ENCODE data around the gene SSBP4.

The SSBP4 gene

DNA sequence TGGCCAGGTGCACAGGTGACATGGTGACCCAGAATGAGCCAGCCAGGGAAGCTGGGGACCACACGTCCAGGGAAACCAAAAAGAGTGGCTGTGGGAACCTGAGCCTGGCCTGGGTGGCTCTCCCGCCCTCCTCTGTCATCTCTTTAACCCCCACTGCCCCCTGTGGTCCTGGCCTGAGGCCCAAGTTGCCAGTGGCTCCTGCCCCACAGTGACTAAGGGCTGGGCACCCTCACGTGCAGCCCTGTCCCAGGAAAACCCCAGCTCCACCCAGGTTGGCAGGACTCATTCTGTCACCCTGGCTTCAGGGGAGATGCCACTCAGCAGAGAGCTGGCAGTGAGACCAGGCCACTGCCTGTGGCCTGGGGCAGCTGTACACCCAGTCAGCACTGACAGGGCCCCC lies 49.3 kb downstream of the SSBP4 start:
- DNase-seq (ENCODE audit: low spot score): no peak

GRCh38 chr19:18469069-18469846 lies 50.1 kb downstream of the SSBP4 start:
- peak; percentile 54 for DNase-seq (ENCODE audit: low spot score)

DNA sequence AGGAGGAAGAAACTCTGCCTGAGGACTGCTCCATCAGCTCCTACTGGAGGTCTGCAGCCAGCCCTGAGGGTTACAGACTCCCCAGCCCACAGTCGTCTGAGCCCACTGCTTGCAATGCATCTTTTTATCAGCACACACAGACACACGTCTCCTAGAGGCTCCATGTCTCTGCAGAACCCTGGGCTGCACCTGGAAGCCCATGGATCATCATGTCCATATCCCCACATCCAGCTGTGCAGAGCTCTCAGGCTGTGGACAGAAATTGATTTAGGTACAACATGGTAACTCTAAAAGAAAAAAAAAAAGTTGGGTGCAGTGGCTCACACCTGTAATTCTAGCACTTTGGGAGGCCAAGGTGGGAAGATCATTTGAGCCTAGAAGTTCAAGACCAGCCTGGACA lies 51.6 kb downstream of the SSBP4 start:
- no peak for DNase-seq (ENCODE audit: low spot score)

DNA sequence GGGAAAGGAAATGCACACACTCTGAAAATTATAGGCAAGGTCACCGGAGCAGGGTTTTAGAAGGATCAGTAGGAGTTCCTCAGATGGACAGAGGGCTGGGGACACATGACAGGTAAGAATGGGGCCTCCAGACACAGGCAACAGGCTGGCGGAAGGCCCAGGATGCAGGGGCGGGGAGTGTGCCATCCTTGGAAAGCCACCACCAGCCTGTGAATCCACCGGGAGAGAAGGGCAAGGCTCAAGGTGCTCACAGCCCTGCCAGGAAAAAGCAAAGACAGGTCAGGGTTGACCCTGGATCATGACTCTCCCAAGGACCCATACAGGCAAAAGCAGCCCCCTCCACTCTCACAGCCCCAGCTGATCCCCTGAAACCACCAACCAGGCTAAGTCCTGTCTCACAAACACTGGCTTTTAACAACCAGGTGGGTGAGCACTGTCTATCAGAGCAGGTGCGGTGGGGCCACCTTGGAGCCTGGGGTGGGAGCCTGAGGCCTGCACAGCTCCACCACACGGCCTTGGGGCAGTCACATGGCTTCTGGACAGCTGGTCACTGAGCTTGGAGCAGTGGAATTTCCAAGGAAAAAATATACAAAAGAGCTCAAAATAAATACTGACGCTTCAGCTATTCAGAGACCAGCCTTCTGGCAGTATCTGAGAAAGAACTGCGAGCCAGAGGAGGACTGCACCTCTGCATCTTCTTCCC lies 54.0 kb downstream of the SSBP4 start:
- DNase-seq (ENCODE audit: low spot score): no peak

DNA sequence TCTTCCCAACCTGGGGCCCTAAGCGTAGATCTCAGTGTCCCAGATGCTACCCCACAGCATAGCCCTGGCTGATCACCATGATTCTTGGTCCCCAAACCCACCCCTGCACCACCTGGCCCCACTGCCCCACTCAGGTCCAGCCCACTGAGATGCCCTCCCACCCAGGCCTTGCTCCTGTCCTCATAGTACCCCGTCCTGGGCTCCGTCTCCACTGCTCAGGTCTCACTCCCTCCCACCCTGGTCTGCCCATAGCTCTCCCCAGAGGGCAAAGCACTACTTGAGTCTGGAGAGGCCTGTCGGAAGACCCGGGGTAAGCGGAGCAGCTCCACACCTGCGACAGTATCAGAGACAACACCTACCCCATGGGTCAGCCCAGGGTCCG lies 54.5 kb downstream of the SSBP4 start:
- DNase-seq (ENCODE audit: low spot score): no peak

- DNase-seq (ENCODE audit: low spot score): no peak
These were observed 55.2 kb downstream of the SSBP4 start for GRCh38 chr19:18474366-18474887.

DNA sequence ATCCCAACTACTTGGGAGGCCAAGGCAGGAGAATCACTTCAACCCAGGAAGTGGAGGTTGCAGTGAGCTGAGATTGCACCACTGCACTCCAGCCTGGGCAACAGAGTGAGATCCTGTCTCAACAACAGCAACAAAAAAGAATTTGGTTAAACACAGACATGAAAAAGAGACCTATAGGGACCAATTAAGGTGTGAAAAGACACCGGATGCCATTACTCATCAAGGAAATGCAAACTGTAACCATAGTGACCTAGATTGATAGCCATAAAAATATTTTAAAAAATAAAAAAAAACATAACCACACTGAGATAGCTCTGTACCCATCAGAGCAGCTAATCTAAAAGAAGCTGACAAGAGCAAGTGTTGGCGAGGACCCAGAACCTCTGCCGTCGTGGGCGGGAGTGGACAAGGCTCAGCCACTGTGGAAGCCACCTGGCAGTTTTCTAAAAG lies 55.8 kb downstream of the SSBP4 start:
- peak; percentile 64 for DNase-seq (ENCODE audit: low spot score)

DNA sequence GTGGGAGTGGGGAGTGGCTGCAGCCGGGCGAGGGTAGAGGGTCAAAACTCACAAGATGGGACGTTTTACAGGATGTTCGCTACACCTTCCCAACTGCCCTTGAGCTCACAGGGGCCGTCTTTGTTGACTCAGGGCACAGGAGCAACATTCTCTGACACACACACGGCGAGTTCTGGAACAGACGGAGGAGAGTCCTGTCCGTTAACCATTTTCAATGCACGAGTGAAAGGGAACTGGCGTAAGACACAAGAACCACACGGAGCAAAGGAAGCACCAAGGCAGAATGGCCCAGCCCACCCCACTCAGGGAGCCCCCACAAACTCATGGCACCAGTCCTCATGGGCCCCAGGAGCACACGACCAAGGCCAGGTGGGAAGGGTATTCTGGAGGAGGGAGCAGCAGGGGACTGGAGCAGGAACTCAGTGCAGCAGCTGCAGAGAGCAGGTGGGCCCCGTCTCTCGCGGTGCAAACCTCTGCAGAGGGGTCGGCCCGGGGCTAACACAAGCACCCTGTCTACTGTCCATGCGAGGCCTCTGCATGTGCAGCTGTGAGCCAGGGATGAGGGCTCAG lies 56.6 kb downstream of the SSBP4 start:
- DNase-seq (ENCODE audit: low spot score): no peak

- no peak for DNase-seq (ENCODE audit: low spot score)
These were observed 57.4 kb downstream of the SSBP4 start for GRCh38 chr19:18476507-18477041.

- no peak for DNase-seq (ENCODE audit: low spot score)
These were observed 58.0 kb downstream of the SSBP4 start for GRCh38 chr19:18477042-18477779.

DNA sequence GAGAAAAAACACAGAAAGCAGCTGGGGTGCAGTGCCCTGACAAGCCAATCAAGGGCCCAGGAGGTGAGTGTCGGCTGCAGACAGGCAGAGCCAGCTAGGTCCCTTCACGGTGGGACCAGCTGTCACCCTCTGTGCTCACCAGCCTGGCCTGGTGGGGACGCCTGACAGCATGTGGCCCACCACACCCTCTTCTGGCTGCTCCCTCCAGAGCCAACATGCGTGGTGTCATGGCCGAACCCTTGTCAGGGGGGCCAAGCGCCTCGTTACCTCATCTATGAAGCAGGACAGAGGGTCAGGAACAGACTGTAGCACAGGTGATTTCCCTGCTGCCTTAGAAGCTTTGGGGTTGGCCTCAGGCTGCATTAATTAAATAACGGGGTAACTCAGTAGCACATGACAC lies 58.8 kb downstream of the SSBP4 start:
- DNase-seq (ENCODE audit: low spot score): no peak

DNA sequence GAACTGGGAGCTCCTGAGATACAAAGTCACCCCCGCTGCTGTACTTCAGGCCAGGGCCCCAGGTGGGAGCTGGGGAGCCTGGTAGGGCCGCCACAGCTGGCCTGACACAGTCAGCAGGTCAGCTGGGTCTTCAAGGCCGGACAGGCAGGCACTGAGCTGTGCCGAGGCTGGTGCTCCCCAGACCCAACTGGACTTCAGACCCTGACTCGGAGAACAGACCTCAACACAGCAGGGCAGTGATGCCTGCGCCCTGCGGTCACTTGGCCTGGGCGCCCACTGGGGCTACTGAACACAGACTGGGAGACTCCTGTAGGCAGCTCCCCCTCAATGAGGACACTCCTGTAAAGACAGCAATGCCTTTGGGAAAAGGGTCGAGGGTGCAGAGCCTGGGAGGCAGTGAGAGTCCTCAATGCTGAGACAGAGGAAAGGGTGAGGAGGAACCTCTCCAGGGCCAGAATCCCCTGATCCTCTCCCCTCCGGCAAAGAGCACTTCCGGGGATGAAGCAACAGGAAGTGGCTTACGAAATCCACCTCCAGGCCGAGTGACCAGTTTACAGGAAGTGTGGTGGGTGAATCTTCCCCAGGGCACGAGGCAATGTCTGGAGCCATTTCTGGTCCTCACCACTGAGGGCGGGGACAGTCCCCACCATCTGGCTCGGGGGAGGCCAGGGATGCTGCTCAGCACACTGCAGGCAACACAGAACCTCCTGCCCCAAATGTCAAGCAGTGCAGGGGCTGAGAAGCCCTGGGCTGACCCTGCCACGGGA lies 59.5 kb downstream of the SSBP4 start:
- peak; percentile 40 for DNase-seq (ENCODE audit: low spot score)

GRCh38 chr19:18480006-18480691 lies 61.0 kb downstream of the SSBP4 start:
- DNase-seq (ENCODE audit: low spot score): no peak

DNA sequence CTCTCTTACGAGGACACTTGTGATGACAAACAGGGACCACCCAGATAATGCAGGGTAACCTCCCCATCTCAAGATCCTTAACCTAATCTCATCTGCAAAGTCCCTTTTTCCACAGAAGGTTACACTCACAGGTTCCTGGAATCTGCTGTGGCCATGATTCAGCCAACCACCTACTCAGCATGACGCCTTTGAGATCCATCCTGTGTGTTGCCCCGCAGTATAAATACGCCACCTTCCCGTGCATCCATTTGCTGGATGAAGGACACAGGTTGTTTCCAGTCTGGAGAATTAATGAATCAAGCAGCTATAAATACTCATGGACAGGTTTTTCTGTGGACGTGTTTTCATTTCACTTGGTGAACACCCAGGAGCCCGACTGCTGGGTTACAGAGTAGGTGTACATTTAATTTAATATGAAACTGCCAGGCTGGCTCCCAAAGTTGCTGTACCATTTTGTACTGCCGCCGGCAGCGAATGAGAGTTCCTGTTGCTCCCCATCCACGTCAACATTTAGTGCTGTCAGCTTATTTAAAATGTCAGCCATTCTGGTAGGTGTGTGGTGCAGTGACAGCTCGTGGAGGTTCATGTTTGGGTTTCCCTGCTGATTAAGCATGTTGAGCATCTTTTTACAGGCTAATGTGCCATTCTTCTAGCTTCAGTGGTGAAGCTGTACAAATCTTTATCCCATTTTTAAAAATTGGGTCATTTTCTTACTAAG lies 62.5 kb downstream of the SSBP4 start:
- DNase-seq (ENCODE audit: low spot score): no peak

DNA sequence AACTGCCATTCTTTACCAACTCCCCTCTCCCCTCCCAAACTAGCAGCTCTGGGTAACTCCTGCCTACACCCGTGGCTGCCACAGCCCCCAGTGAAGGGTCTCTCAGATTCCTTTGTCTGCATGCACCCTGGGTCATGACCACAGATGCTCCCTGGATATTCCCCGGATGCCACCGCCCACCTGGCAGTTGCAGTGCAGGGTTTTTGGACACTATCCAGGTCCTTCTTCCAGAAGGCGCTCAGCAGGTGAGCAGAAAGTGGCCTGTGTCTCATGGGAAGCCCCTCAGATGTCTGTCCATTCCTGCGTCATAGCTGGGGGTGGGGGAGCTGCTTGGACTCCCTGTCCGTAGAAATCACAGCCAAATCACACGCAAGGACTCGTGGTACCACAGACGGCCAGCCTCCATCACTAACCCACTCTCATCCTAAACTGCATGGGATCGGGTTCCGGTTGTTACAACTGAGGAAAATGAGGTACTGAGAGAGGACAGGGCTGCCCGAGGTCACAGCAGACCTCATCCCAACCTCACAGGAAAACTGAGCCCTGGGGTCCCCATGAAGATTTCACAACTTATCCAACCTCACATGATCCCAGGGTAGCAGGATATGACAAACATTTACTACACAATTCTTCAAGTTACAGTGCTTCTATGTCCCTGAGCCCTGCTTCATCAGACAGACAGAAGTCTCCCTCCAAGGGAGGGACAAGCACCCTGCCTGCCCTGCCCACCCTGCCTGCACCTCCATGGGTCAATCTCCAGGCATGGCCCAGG lies 64.1 kb downstream of the SSBP4 start:
- no peak for DNase-seq (ENCODE audit: low spot score)

All from CD4-positive, alpha-beta T cell treated with Interleukin-6 at 100 ng/mL for 8 hours (primary cell).